ENCODE results near the gene EIF2D. TPM values are rescaled to one million over a fixed set of nuclear protein-coding genes. Genes with fewer than 3 reads are reported as not detected.

EIF2D gene
- total and polyA plus RNA-seq, 2 of the 8 experiments (the other 6 are each of a cell fraction or from before 2014, with no cell fraction given): 36.1 to 37.1 TPM

DNA sequence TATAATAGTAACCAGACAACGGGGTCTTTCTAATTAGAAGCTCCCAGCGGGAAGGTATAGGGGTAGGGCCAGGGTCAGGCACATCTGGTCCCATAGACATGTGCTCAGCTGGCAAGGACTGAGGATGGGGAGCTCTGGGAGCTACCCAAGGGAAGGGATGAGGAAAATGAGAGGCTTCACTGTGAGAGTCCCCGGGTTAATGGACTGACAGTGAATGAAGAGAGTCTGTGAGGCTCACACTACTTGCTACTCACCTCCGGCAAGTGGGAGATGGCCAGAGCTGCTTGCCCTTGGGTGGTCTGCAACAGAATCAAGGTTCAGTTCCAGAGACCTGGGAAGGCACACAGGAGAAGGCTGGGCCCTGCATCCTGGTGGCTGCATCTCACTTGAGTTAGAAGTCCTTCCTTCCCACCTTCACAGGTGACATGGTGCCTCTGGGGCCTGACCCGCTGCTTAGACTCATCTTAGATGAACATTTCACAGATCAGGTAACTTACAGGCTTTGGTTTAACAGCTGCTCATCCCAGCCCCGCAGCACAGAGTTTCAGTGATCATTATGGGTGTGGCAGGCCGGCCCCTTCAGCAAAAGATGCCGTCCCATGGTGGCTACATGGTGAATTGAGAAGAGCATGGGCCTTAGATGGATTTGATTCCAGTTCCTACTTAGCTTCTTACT lies 31.7 kb downstream of the EIF2D start:
- POLR2A ChIA-PET (ENCODE audit: partially characterized antibody): interaction anchor here (0.7 kb wide), 1 partner anchor 14 kb away, joined by 3 read pairs; no protein-coding TSS in a partner anchor
- H3K56ac ChIP-seq (replicated peaks; ENCODE audit: insufficient read length, low read depth, low read length): no peak overlapping the region
- TF ChIP-seq RAD21 (IDR thresholded peaks at IDR 0.05 in 1 of 2, conservative IDR thresholded peaks at IDR 0.05 in 1 of 2; ENCODE audit: low read depth in 2 of 2, low read length in 2 of 2) (no peak), RFX5 (IDR thresholded peaks at IDR 0.05; ENCODE audit: borderline replicate concordance, low read depth, low read length) (no peak), BACH1 (IDR thresholded peaks at IDR 0.05; ENCODE audit: low read length) (no peak), GABPA (IDR thresholded peaks at IDR 0.05; ENCODE audit: borderline replicate concordance, insufficient read depth, low read length) (no peak), YY1 (IDR thresholded peaks at IDR 0.05; ENCODE audit: low read depth, low read length) (no peak), SAP30 (IDR thresholded peaks at IDR 0.05; ENCODE audit: insufficient read depth, insufficient replicate concordance, low read length) (no peak), SIN3A (conservative IDR thresholded peaks at IDR 0.05 in 1 of 2, IDR thresholded peaks at IDR 0.05 in 1 of 2; ENCODE audit: low read depth in 1 of 2, low read length in 2 of 2) (no peak), SUZ12 (IDR thresholded peaks at IDR 0.05; ENCODE audit: low read length) (no peak), TEAD4 (IDR thresholded peaks at IDR 0.05; ENCODE audit: low read depth, low read length) (no peak), CHD2 (IDR thresholded peaks at IDR 0.05; ENCODE audit: low read length) (no peak), PHF8 (conservative IDR thresholded peaks at IDR 0.05; ENCODE audit: low read depth, low read length) (no peak)
- TF ChIP-seq, protein P1, sequence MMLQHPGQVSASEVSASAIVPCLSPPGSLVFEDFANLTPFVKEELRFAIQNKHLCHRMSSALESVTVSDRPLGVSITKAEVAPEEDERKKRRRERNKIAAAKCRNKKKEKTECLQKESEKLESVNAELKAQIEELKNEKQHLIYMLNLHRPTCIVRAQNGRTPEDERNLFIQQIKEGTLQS (IDR thresholded peaks at IDR 0.05; ENCODE audit: insufficient read depth, low read depth, low read length): no peak

More for the DNA sequence above, 31.7 kb downstream of the EIF2D start:
- Histone ChIP-seq H3K79me1 (ENCODE audit: low read depth, low read length) (no peaks in the 10 kb centered on the region), H2BK5ac (ENCODE audit: low read depth, low read length) (no peak overlapping the region), H3K27me3 (replicated peaks in 1 of 4; ENCODE audit: control insufficient read depth in 3 of 4, extremely low read depth in 1 of 4, insufficient read depth in 3 of 4, low read length in 3 of 4) (no peaks in the 10 kb centered on the region), H2BK20ac (ENCODE audit: low read length) (no peak overlapping the region), H2BK120ac (replicated peaks; ENCODE audit: low read depth, low read length) (no peak overlapping the region), H3K4me3 (ENCODE audit: extremely low read depth in 1 of 4, insufficient read depth in 2 of 4, low read depth in 3 of 4, low read length in 4 of 4) (no peak overlapping the region), H3K36me3 (ENCODE audit: control insufficient read depth in 2 of 4, insufficient read depth in 4 of 4, low read length in 3 of 4) (no peaks in the 10 kb centered on the region; a peak in 1 of 8 replicates), H2AFZ (ENCODE audit: low read length) (no peak overlapping the region), H3K23ac (ENCODE audit: insufficient read length) (no peak overlapping the region), H4K5ac (ENCODE audit: insufficient read length, low read depth, low read length) (no peak overlapping the region), H3K4ac (replicated peaks; ENCODE audit: insufficient read length, low read depth, low read length) (no peak overlapping the region), H4K91ac (replicated peaks; ENCODE audit: insufficient read length, low read length) (no peak overlapping the region), H2AK5ac (ENCODE audit: low read depth, low read length) (no peak overlapping the region), H3K4me1 (replicated peaks in 1 of 4; ENCODE audit: control insufficient read depth in 3 of 4, insufficient read depth in 4 of 4, low read length in 3 of 4) (no peaks in the 10 kb centered on the region), H3K18ac (ENCODE audit: extremely low read depth, low read length) (no peak overlapping the region), H3K23me2 (ENCODE audit: low read depth, low read length) (no peaks in the 10 kb centered on the region), H4K8ac (ENCODE audit: extremely low read depth, insufficient read depth, low read length) (no peak overlapping the region), H3K9me3 (ENCODE audit: insufficient read depth in 2 of 2, low read depth in 1 of 2, low read length in 1 of 2) (no peaks in the 10 kb centered on the region), H2BK12ac (ENCODE audit: low read depth, low read length) (no peak overlapping the region), H2BK15ac (ENCODE audit: low read length) (no peak overlapping the region), H3K27ac (ENCODE audit: low read depth, low read length) (no peak overlapping the region), H3K14ac (ENCODE audit: insufficient read length) (no peak overlapping the region), H3K9ac (replicated peaks in 1 of 4; ENCODE audit: extremely low read depth in 1 of 4, low read depth in 3 of 4, low read length in 3 of 4) (no peak overlapping the region), H4K20me1 (replicated peaks in 1 of 2; ENCODE audit: control insufficient read depth in 1 of 2, insufficient read depth in 2 of 2, low read length in 2 of 2) (no peaks in the 10 kb centered on the region), H3K4me2 (ENCODE audit: insufficient read depth in 1 of 2, low read depth in 2 of 2, low read length in 2 of 2) (no peak overlapping the region), H3K79me2 (ENCODE audit: control insufficient read depth in 1 of 2, insufficient read depth in 2 of 2, low read length in 2 of 2) (no peaks in the 10 kb centered on the region)
- WGBS, 2 experiments (ENCODE audit: extremely low coverage in 1 of 2, insufficient coverage in 1 of 2, insufficient read length in 1 of 2, insufficient replicate concordance in 2 of 2, low coverage in 1 of 2, low lambda C conversion rate in 2 of 2, missing lambda C conversion rate in 1 of 2): 93% methylated on average over 8 of the region's 8 CpGs; no CpG with 5 or more reads in 1 of the 2 experiments
- DNase-seq (ENCODE audit: low read depth in 1 of 2, low spot score in 2 of 2) (no peak), FAIRE-seq (no peak)
- CTCF ChIA-PET (ENCODE audit: partially characterized antibody): interaction anchor here (0.6 to 16.9 kb wide), 20 partner anchors 8 to 937 kb away, joined by 3 to 298 read pairs (median 4); partner anchors contain the start of genes EIF2D, IKBKE and RASSF5

All from H1 (cell line).